HG03354 (cell line): ENCODE results near the gene P2RY8.
"Not testable (repeated sequence)": the region's sequence is repeated elsewhere in the genome, so short reads cannot be mapped to it uniquely, and the experiment has no call there.

Source experiments
- ATAC-seq: cut with Tn5 transposase; IDR thresholded peaks from one replicate; pipeline ENCODE4 v1.9.1; 2021; ENCODE audit warnings: mild to moderate bottlenecking; ENCODE audit not compliant: unreplicated experiment, poor library complexity, severe bottlenecking

The P2RY8 gene

DNA sequence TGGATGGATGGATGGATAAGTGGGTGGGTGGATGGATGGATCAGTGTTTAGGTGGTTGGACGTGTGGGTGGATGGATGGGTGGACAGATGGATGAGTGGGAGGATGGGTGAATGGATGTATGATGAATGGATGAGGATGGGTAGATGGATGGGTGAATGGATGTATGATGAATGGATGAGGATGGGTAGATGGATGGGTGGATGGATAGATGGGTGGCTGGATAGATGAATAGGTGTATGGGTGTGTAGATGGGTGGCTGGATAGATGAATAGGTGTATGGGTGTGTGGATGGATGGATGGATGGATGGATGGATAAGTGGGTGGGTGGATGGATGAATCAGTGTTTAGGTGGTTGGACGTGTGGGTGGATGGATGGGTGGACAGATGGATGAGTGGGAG, 62.4 kb downstream of the P2RY8 start:
- ATAC-seq, result not testable (repeated sequence)

GRCh38 chrX:1472975-1473374, 64.0 kb downstream of the P2RY8 start:
- ATAC-seq, result no peak

DNA sequence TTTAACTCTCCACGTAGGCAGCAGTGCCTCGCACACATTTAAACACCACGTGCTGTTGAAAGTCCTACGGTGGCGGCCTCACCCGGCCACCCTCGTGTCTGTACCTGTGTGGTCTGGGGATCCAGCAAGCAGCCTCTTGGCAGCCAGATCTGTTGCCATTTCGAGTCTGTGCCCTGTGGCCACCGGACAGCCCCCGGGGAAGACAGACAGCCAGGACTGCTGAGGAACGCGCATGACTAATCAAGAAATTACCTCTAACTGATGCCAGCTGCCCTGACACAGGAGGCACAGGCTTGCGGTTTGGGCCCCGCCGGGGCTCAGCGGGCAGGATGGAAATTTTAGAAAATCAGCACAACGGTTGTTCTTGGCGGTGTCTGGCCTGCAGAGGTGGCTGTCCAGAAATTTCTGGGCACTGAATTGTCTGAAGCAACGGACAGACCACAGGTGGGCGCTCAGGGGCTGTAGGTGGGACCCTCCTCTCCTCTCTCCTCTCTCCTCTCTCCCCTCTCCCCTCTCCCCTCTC, 68.7 kb downstream of the P2RY8 start:
- peak; percentile 66 for ATAC-seq

DNA sequence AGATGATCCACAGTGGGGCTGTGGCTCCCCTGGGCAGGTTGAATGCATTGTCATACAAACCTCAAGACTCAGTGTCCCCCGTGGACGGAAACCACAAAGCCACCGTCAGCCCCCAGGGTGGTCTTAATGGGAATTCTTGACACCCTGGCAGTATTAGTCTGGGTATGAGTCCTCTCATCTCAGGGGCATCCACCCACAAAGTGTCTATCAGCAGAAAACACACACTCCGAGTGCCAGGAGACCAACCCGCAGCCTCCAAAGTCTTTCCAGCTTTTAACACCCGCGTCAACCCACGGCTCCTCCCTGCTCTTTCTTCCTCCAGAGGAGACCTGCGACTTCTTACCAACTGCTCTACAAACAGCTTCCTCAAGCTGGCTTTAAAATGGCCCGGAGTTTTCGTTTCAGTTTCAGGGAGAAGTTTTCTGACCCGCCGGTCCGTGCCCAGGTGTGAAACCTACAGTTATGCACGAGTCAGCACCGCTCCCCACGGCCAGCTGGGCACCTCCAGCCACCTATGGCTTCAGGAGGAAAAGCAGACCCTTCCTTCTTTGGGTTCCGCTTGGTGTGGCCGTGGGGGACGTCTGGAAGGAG, 69.9 kb downstream of the P2RY8 start:
- peak; percentile 56 for ATAC-seq

DNA sequence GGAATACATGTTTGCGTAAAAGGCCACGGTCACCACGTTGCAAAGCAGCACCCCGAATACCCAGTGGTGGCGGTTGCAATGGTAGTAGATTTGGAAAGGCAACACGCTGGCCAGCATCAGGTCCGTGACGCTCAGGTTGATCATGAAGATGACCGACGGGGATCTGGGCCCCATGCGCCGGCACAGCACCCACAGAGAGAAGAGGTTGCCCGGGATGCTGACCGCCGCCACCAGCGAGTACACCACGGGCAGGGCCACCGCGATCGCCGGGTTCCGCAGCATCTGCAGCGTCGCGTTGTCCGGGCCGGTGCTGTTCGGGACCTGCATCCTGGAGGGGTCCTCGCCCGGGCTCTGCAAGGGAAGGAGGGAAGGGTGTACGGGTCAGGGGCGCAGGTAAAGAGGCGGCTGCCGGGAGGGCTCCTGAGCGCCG, 70.7 kb downstream of the P2RY8 start:
- no peak for ATAC-seq

GRCh38 chrX:1465286-1466231, 71.4 kb downstream of the P2RY8 start:
- no peak for ATAC-seq

GRCh38 chrX:1464971-1465285, 72.1 kb downstream of the P2RY8 start:
- no peak for ATAC-seq

GRCh38 chrX:1464041-1464970, 72.7 kb downstream of the P2RY8 start:
- no peak for ATAC-seq

DNA sequence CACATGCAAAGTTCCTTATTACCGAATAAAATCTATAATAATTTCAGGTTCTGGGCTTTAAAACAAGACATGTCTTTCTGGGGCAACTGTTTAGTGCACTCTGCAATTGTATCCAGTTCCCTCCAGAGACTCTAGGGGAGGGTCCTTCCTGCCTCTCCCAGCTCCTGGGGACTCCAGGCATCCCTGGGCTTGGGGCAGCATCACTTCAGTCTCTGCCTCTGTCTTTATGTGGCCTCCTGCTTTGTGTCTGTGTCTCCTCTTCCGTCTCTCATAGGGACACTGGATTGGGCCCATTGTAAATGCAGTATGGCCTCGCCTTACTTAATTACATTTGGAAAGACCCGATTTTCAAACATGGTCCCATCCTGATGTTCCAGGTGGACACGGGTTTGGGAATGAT, 73.4 kb downstream of the P2RY8 start:
- no peak for ATAC-seq

GRCh38 chrX:1462596-1463251, 74.3 kb downstream of the P2RY8 start:
- ATAC-seq, result no peak

DNA sequence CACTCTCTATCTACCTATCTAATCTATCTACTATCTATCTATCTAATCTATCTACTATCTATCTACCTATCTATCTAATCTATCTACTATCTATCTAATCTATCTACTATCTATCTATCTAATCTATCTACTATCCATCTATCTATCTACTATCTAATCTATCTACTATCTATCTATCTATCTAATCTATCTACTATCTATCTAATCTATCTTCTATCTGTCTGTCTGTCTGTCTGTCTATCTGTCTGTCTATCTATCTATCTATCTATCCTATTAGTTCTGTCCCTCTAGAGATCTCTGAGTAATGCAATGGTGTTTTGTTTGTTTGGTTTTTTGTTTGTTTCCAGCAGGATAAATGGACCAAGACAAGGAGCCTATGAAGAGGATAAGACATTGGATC, 74.9 kb downstream of the P2RY8 start:
- no peak for ATAC-seq

DNA sequence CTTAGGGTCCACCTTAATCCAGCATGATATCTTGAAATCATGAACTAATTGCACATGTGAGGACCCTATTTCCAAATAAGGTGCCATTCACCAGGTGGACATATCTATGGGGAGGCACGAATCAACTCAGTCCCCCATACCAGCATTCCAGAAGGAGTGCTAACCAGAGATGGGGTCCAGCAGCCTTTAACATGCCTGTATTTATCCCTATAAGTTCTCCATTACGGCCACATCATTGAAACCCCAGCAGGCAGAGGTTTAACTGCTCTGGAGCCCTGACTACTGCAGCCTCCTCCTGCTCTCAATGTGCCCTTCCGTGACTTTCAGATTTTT, 81.1 kb downstream of the P2RY8 start:
- ATAC-seq, result no peak

- ATAC-seq, result peak; percentile 52
Measured at GRCh38 chrX:1453951-1454785, 82.8 kb downstream of the P2RY8 start.

GRCh38 chrX:1453395-1453783, 83.6 kb downstream of the P2RY8 start:
- ATAC-seq, result peak; percentile 40

DNA sequence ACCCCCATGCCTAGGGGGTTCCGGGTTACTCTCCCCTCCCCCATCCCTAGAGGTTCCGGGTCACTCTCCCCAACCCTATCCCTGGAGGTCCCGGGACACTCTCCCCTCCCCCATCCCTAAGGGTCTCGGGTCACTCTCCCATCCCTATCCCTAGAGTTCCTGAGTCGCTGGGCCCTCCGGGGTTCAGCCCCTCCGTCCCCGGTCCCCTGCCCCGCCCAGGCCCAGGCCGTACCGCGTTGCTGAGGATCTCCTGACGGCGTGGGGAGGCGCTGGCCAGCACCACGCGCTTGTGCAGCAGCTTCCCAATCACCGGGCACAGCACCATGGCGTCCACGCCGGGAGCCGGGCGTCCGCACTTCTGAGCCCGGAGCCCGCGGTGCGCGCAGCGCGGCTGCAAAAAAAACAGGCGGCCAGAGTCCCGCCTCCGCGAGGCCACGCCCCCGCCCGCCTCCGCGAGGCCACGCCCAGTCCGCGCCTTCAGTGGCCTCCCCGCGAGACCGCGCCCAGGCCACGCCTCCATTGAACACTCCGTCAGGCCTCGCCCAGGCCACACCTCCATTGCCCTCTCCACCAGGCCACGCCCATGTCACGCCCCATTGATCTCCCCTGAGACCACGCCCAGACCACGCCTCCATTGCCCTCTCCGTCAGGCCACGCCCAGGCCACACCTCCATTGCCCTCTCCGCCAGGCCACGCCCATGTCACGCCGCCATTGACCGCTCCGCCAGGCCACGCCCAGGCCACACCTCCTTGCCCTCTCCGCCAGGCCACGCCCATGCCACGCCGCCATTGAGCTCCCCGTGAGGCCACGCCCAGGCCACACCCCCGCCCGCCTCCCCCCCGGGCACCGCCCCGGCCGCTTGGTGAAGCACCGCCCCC, 84.2 kb downstream of the P2RY8 start, which contains the start of gene ASMTL:
ASMTL (minus strand) TSS at position 394 of the 879 bp plus-strand sequence; CDS start at position 325, 69 bp downstream.
- peak; percentile 77 for ATAC-seq

DNA sequence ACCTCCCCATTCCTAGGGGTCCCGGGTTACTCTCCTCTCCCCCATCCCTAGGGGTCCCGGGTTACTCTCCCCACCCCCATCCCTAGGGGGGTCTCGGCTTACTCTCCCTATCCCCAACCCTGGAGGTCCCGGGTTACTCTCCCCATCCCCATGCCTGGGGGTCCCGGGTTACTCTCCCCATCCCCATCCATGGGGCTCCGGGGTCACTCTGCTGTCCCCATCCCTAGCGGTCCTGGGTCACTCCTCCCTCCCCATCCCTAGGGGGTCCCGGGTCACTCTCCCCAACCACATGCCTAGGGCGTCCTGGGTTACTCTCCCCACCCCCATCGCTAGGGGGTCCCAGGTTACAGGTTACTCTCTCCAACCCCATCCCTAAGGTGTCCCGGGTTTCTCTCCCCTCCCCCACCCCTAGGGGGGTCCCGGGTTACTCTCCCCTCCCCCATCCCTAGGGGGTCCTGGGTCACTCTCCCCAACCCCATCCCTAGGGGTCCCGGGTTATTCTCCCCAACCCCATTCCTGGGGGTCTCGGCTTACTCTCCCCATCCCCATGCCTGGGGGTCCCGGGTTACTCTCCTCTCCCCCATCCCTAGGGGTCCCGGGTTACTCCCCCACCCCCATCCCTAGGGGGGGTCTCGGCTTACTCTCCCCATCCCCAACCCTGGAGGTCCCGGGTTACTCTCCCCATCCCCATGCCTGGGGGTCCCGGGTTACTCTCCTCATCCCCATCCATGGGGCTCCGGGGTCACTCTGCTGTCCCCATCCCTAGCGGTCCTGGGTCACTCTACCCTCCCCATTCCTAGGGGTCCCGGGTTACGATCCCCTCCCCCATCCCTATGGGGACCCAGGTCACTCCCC, 85.1 kb downstream of the P2RY8 start:
- ATAC-seq, result no peak

GRCh38 chrX:1451251-1451660, 85.7 kb downstream of the P2RY8 start:
- ATAC-seq, result no peak
